RWPE2 (cell line): Measurements from ENCODE around the gene KATNB1.
"Not testable (repeated sequence)": the region's sequence is repeated elsewhere in the genome, so short reads cannot be mapped to it uniquely, and the experiment has no call there.

ENCODE experiments used
- ATAC-seq: fragments of 200-7000 bp; cut with Tn5 transposase; 3 replicates; pipeline ENCODE4 v1.9.1; 2021; ENCODE audit warnings: low read depth
- DNase-seq: peaks from one replicate; pipeline ENCODE4 v3.0.0-alpha.2; 2020; ENCODE audit warnings: low spot score
- H3K27ac ChIP-seq: fragments of 450-650 bp; 2 replicates; pipeline ENCODE4 v1.5.1; 2017; ENCODE audit warnings: mild to moderate bottlenecking; ENCODE audit not compliant: poor library complexity, severe bottlenecking
- H3K27me3 ChIP-seq: fragments of 250-450 bp; sonication (Bioruptor Pico); 2 replicates; pipeline ENCODE4 v1.5.1; 2021; ENCODE audit warnings: mild to moderate bottlenecking, moderate library complexity; ENCODE audit not compliant: insufficient read depth, poor library complexity, severe bottlenecking
- H3K36me3 ChIP-seq: fragments of 250-450 bp; sonication (Bioruptor Pico); 2 replicates; pipeline ENCODE4 v1.5.1; 2020; ENCODE audit warnings: low read depth, mild to moderate bottlenecking, moderate library complexity
- H3K4me1 ChIP-seq: fragments of 250-450 bp; sonication (Bioruptor Pico); 2 replicates; pipeline ENCODE4 v1.5.1; 2021; ENCODE audit warnings: mild to moderate bottlenecking, moderate library complexity; ENCODE audit not compliant: insufficient read depth, poor library complexity, severe bottlenecking
- H3K4me3 ChIP-seq: fragments of 250-450 bp; sonication (Bioruptor Pico); 2 replicates; pipeline ENCODE4 v1.5.1; 2021; ENCODE audit warnings: mild to moderate bottlenecking, moderate library complexity; ENCODE audit not compliant: severe bottlenecking
- H3K9me3 ChIP-seq: fragments of 250-450 bp; sonication (Bioruptor Pico); 2 replicates; pipeline ENCODE4 v1.5.1; 2021; ENCODE audit warnings: mild to moderate bottlenecking, moderate library complexity; ENCODE audit not compliant: severe bottlenecking
- TF ChIP-seq, protein P1 (sequence below): fragments of 450-650 bp; IDR thresholded peaks from one replicate; pipeline ENCODE4 v1.5.1; 2017; ENCODE audit warnings: mild to moderate bottlenecking, moderate library complexity; ENCODE audit not compliant: poor library complexity, severe bottlenecking

KATNB1 gene

DNA sequence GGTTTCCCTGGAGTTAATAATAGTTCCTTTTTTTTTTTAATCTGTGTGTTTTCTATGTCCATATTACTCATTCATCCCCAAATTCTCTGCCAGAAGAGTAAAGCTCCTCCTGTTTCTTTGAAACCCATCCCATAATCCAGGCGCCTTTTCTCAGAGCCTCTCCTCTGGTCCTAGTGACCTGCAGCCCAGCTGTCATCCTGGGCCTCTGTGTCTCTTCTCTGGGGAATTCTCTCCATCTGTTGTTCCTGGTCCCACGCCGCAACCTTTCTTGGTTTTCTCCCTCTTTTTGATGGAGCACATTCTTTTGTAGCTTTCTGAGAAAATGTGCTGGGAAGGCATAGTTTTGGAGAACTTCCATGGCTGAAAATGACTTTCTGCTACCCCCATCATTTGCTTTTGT is 10.2 kb downstream of the KATNB1 start:
- ATAC-seq (no peak), DNase-seq (no peak)
- H3K36me3 ChIP-seq, result no peaks in the 10 kb centered on the region
- no peaks in the 10 kb centered on the region for H3K9me3 ChIP-seq
- no peaks in the 10 kb centered on the region for H3K27me3 ChIP-seq
- no peak overlapping the region for H3K4me3 ChIP-seq
- TF ChIP-seq, protein P1, sequence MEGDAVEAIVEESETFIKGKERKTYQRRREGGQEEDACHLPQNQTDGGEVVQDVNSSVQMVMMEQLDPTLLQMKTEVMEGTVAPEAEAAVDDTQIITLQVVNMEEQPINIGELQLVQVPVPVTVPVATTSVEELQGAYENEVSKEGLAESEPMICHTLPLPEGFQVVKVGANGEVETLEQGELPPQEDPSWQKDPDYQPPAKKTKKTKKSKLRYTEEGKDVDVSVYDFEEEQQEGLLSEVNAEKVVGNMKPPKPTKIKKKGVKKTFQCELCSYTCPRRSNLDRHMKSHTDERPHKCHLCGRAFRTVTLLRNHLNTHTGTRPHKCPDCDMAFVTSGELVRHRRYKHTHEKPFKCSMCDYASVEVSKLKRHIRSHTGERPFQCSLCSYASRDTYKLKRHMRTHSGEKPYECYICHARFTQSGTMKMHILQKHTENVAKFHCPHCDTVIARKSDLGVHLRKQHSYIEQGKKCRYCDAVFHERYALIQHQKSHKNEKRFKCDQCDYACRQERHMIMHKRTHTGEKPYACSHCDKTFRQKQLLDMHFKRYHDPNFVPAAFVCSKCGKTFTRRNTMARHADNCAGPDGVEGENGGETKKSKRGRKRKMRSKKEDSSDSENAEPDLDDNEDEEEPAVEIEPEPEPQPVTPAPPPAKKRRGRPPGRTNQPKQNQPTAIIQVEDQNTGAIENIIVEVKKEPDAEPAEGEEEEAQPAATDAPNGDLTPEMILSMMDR, result no peak
- H3K4me1 ChIP-seq, result no peaks in the 10 kb centered on the region
- H3K27ac ChIP-seq, result no peak overlapping the region

DNA sequence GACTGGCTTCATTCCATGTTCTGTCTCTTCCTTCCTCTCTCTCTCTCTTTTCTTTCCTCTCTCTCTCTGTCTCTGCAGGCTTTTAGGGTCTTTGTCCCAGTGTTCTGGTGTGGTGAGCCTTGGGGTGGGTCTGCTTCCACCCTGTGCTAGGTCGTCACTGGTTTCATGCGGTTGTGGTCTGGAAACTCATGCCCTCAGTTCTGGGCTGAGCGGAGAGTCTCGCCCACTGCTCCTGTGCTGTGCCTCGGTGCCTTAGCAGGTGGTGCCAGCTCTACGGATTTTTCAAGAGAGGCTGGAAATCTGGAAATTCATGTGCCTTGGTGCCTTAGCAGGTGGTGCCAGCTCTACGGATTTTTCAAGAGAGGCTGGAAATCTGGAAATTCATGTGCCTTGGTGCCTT is 10.7 kb downstream of the KATNB1 start:
- not testable (repeated sequence) for ATAC-seq, H3K27me3 ChIP-seq, H3K4me1 ChIP-seq, H3K9me3 ChIP-seq, H3K27ac ChIP-seq, H3K36me3 ChIP-seq, H3K4me3 ChIP-seq, DNase-seq

DNA sequence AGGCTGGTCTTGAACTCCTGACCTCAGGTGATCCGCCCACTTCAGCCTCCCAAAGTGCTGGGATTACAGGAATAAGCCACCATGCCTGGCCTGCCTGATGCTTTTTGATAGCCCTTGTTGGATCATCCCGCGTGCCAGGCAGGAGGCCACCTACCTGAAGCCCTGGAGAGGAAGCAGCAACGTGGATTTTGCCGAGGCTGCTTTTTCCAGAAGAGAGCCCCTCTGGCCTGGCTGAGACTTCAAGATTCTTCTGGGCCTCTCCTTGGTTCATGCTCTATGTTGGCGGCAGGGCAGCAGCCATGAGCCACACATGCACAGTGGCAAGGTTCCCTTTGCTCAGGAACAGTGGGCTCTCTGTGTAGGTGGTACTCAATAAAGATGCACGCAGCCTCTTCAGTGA is 11.5 kb downstream of the KATNB1 start:
- ATAC-seq, result no peak
- H3K27ac ChIP-seq, result no peak overlapping the region

DNA sequence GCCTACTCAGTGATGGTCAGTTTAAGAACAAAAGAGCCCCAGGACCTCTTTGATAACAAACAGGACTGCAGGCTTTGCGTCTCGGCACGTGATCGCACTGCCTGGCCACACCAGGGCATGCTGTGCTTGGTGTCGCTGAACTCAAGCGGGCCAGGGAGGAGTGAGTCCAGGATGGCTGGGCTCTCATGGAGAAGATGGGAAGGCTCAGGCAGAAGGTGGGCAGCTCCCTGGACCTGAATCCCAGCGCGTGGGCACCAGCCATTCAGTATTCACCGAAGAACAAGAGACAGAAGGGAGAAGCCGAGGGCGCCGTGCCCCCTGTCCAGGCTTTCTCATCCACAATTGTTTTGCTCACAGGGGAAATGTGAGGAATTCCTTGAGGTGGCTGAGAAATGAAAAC is 11.9 kb downstream of the KATNB1 start:
- Histone ChIP-seq H3K4me3 (no peak overlapping the region), H3K36me3 (no peaks in the 10 kb centered on the region), H3K4me1 (no peaks in the 10 kb centered on the region), H3K9me3 (no peaks in the 10 kb centered on the region), H3K27me3 (no peaks in the 10 kb centered on the region), H3K27ac (no peak overlapping the region)
- DNase-seq (peak; percentile 56), ATAC-seq (no peak)
- TF ChIP-seq, protein P1, result no peak

More for the DNA sequence above, 11.5 kb downstream of the KATNB1 start:
- TF ChIP-seq, protein P1, result no peak
- Histone ChIP-seq H3K4me3 (no peak overlapping the region), H3K4me1 (no peaks in the 10 kb centered on the region), H3K9me3 (no peaks in the 10 kb centered on the region), H3K36me3 (no peaks in the 10 kb centered on the region), H3K27me3 (no peaks in the 10 kb centered on the region)
- no peak for DNase-seq

GRCh38 chr16:57747996-57748395 is 12.4 kb downstream of the KATNB1 start:
- no peak overlapping the region for H3K27ac ChIP-seq
- H3K36me3 ChIP-seq, result no peaks in the 10 kb centered on the region
- ATAC-seq (no peak), DNase-seq (no peak)
- no peak overlapping the region for H3K4me3 ChIP-seq
- H3K9me3 ChIP-seq, result no peaks in the 10 kb centered on the region
- TF ChIP-seq, protein P1, result no peak
- H3K27me3 ChIP-seq, result no peaks in the 10 kb centered on the region
- no peaks in the 10 kb centered on the region for H3K4me1 ChIP-seq
